ENCODE data around the gene IER3. TPM values are rescaled to one million over a fixed set of nuclear protein-coding genes. Genes with fewer than 3 reads are reported as not detected.

The IER3 gene
- total and polyA plus RNA-seq, 2 of the 13 experiments (the other 11 are each of a cell fraction or from before 2014, with no cell fraction given): 51.1 to 131 TPM

DNA sequence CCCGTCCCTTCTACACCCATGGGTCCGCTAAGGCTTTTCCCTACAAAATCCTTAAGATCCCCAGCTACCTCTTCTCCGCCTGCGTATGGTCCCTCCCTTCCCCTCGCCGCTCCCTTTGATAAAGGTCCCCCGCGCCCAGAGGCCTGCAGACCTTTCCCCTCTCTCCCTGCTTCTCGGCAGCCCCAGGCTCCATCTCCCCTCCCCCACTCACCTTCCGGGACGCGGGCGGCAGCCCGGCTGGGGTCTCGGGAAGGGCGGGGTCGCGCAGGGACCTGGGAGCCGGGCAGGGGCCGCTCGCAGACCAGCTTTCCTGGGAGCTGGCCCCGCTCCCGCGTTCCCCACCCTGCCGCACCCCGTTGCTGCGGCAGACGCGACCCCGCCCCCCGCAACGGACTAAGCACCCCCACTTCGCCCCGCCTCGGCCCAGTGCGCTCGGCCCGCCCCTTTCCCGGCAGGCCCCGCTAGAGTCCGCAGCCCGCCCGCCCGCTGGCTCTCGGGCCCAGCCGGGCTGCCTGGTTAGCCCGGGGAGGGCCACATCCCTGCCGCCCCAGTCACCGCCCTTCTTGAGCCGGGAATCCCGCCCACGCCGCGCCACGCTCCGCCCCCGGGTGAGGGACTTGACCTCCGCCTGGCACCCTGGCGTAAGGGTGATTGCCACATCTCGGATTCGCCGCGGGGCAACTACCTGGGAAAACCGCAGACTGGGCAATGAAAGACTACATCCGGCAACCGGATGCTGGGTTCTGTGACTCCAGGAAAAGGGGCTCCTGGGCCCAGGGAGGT lies 1.8 kb downstream of the IER3 start, which contains the start of gene FLOT1 (continued):
- TF ChIP-seq SCMH1 (CRISPR knock-in tag; IDR thresholded peaks at IDR 0.05; ENCODE audit: borderline replicate concordance) (no peak), HNRNPK (IDR thresholded peaks at IDR 0.05; ENCODE audit: low read depth, low read length, poor library complexity, severe bottlenecking) (peak; percentile 100), FOXC1 (CRISPR knock-in tag; IDR thresholded peaks at IDR 0.05; ENCODE audit: borderline replicate concordance) (peak; percentile 92), ONECUT2 (CRISPR knock-in tag; IDR thresholded peaks at IDR 0.05) (0 out of 2 replicates have a peak, but pooled peaks have one; percentile 3), MAZ (IDR thresholded peaks at IDR 0.05; ENCODE audit: borderline replicate concordance, low read depth, low read length) (peak; percentile 84), MAZ (CRISPR knock-in tag; IDR thresholded peaks at IDR 0.05; ENCODE audit: low read depth) (peak; percentile 97), RCOR2 (CRISPR knock-in tag; IDR thresholded peaks at IDR 0.05) (no peak), ATAD3A (CRISPR knock-in tag; IDR thresholded peaks at IDR 0.05) (no peak), JUND (CRISPR knock-in tag; IDR thresholded peaks at IDR 0.05) (peak; percentile 52; the same call in 1 of the 2 replicates), SOX6 (IDR thresholded peaks at IDR 0.05) (no peak), SOX6 (CRISPR knock-in tag; IDR thresholded peaks at IDR 0.05) (peak; percentile 92), FOSL2 (CRISPR knock-in tag; IDR thresholded peaks at IDR 0.05) (peak; percentile 85), TOPORS (CRISPR knock-in tag; IDR thresholded peaks at IDR 0.05) (peak; percentile 24), KAT8 (CRISPR knock-in tag; IDR thresholded peaks at IDR 0.05) (peak; percentile 62; the same call in 1 of the 2 replicates), KLF6 (CRISPR knock-in tag; IDR thresholded peaks at IDR 0.05) (0 out of 2 replicates have a peak, but pooled peaks have one; percentile 87), RXRB (CRISPR knock-in tag; IDR thresholded peaks at IDR 0.05; ENCODE audit: borderline replicate concordance) (peak; percentile 84), CBFB (CRISPR knock-in tag; IDR thresholded peaks at IDR 0.05) (peak; percentile 99), RFX3 (CRISPR knock-in tag; IDR thresholded peaks at IDR 0.05) (no peak), ZNF256 (CRISPR knock-in tag; conservative IDR thresholded peaks at IDR 0.05) (no peak), ZNF431 (CRISPR knock-in tag; IDR thresholded peaks at IDR 0.05; ENCODE audit: borderline replicate concordance, low read depth) (peak; percentile 34; the same call in 1 of the 2 replicates), NBN (conservative IDR thresholded peaks at IDR 0.05) (no peak), KLF12 (CRISPR knock-in tag; IDR thresholded peaks at IDR 0.05; ENCODE audit: borderline replicate concordance) (peak; percentile 75), JUN (CRISPR knock-in tag; IDR thresholded peaks at IDR 0.05) (peak; percentile 27; the same call in 1 of the 2 replicates), ZNF564 (CRISPR knock-in tag; IDR thresholded peaks at IDR 0.05) (peak; percentile 77; the same call in 1 of the 2 replicates)
- TF ChIP-seq, protein P1, sequence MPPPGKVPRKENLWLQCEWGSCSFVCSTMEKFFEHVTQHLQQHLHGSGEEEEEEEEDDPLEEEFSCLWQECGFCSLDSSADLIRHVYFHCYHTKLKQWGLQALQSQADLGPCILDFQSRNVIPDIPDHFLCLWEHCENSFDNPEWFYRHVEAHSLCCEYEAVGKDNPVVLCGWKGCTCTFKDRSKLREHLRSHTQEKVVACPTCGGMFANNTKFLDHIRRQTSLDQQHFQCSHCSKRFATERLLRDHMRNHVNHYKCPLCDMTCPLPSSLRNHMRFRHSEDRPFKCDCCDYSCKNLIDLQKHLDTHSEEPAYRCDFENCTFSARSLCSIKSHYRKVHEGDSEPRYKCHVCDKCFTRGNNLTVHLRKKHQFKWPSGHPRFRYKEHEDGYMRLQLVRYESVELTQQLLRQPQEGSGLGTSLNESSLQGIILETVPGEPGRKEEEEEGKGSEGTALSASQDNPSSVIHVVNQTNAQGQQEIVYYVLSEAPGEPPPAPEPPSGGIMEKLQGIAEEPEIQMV (CRISPR knock-in tag; IDR thresholded peaks at IDR 0.05; ENCODE audit: low read depth): peak; percentile 99
- TF ChIP-seq, protein P2, sequence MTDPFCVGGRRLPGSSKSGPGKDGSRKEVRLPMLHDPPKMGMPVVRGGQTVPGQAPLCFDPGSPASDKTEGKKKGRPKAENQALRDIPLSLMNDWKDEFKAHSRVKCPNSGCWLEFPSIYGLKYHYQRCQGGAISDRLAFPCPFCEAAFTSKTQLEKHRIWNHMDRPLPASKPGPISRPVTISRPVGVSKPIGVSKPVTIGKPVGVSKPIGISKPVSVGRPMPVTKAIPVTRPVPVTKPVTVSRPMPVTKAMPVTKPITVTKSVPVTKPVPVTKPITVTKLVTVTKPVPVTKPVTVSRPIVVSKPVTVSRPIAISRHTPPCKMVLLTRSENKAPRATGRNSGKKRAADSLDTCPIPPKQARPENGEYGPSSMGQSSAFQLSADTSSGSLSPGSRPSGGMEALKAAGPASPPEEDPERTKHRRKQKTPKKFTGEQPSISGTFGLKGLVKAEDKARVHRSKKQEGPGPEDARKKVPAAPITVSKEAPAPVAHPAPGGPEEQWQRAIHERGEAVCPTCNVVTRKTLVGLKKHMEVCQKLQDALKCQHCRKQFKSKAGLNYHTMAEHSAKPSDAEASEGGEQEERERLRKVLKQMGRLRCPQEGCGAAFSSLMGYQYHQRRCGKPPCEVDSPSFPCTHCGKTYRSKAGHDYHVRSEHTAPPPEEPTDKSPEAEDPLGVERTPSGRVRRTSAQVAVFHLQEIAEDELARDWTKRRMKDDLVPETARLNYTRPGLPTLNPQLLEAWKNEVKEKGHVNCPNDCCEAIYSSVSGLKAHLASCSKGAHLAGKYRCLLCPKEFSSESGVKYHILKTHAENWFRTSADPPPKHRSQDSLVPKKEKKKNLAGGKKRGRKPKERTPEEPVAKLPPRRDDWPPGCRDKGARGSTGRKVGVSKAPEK (CRISPR knock-in tag; IDR thresholded peaks at IDR 0.05; ENCODE audit: borderline replicate concordance): no peak
- TF ChIP-seq, protein P3, sequence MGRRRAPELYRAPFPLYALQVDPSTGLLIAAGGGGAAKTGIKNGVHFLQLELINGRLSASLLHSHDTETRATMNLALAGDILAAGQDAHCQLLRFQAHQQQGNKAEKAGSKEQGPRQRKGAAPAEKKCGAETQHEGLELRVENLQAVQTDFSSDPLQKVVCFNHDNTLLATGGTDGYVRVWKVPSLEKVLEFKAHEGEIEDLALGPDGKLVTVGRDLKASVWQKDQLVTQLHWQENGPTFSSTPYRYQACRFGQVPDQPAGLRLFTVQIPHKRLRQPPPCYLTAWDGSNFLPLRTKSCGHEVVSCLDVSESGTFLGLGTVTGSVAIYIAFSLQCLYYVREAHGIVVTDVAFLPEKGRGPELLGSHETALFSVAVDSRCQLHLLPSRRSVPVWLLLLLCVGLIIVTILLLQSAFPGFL (CRISPR knock-in tag; IDR thresholded peaks at IDR 0.05): no peak
